ENCODE data around the gene CCR7.

GRCh38 chr17:40530531-40530994 is 34.7 kb downstream of the CCR7 start:
- TF ChIP-seq, protein P1, sequence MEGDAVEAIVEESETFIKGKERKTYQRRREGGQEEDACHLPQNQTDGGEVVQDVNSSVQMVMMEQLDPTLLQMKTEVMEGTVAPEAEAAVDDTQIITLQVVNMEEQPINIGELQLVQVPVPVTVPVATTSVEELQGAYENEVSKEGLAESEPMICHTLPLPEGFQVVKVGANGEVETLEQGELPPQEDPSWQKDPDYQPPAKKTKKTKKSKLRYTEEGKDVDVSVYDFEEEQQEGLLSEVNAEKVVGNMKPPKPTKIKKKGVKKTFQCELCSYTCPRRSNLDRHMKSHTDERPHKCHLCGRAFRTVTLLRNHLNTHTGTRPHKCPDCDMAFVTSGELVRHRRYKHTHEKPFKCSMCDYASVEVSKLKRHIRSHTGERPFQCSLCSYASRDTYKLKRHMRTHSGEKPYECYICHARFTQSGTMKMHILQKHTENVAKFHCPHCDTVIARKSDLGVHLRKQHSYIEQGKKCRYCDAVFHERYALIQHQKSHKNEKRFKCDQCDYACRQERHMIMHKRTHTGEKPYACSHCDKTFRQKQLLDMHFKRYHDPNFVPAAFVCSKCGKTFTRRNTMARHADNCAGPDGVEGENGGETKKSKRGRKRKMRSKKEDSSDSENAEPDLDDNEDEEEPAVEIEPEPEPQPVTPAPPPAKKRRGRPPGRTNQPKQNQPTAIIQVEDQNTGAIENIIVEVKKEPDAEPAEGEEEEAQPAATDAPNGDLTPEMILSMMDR (IDR thresholded peaks at IDR 0.05; ENCODE audit: insufficient read depth, low read depth, low read length): no peak
- no peak for TF ChIP-seq EZH2 (IDR thresholded peaks at IDR 0.05; ENCODE audit: insufficient read depth, low read length)

All from astrocyte (in vitro differentiated cells and primary cell).